HFFc6 (cell line): ENCODE measurements around the gene SNX9. TPM values are rescaled to one million over a fixed set of nuclear protein-coding genes. Genes with fewer than 3 reads are reported as not detected.
"Not testable (repeated sequence)": the region's sequence is repeated elsewhere in the genome, so short reads cannot be mapped to it uniquely, and the experiment has no call there.

Source experiments
- DNase-seq: peaks from one replicate; pipeline ENCODE4 v3.0.0-alpha.2; 2018
- H3K27ac Mint-ChIP-seq: 2 replicates; pipeline ENCODE4 v1.8.0; 2020; ENCODE audit warnings: mild to moderate bottlenecking, mixed read lengths
- H3K27me3 Mint-ChIP-seq: 2 replicates; pipeline ENCODE4 v1.8.0; 2021; ENCODE audit warnings: mild to moderate bottlenecking, moderate library complexity, mixed read lengths; ENCODE audit not compliant: insufficient read depth
- H3K36me3 Mint-ChIP-seq: 2 replicates; pipeline ENCODE4 v1.8.0; 2021; ENCODE audit warnings: low read depth, mixed read lengths
- H3K4me1 Mint-ChIP-seq: 2 replicates; pipeline ENCODE4 v1.8.0; 2020; ENCODE audit warnings: low read depth, mixed read lengths
- H3K4me3 Mint-ChIP-seq: 2 replicates; pipeline ENCODE4 v1.8.0; 2020; ENCODE audit warnings: mild to moderate bottlenecking, moderate library complexity, mixed read lengths
- H3K9me3 Mint-ChIP-seq: 2 replicates; pipeline ENCODE4 v1.8.0; 2020; ENCODE audit warnings: mild to moderate bottlenecking, mixed read lengths
- total RNA-seq, 6 experiments: library from RNA; stranded (reverse); fragmentation: NEBNext Ultra II Directional; extraction: Animal tissue kit (Norgen Biotek cat#: 25700); gene quantifications; 2 replicates in 1 of 6; 3 replicates in 5 of 6; pipeline ENCODE4 v1.2.3, GENCODE V29; 2021
- TF ChIP-seq, protein P1 (sequence below): fragments of 200-600 bp; sonication (generic); IDR thresholded peaks from 2 replicates; pipeline ENCODE4 v1.5.0; 2021; ENCODE audit warnings: antibody characterized with exemption, mild to moderate bottlenecking

The SNX9 gene
- total RNA-seq, 6 experiments from 2014 or later: 37.2 to 46.6 (median 40.9) TPM

DNA sequence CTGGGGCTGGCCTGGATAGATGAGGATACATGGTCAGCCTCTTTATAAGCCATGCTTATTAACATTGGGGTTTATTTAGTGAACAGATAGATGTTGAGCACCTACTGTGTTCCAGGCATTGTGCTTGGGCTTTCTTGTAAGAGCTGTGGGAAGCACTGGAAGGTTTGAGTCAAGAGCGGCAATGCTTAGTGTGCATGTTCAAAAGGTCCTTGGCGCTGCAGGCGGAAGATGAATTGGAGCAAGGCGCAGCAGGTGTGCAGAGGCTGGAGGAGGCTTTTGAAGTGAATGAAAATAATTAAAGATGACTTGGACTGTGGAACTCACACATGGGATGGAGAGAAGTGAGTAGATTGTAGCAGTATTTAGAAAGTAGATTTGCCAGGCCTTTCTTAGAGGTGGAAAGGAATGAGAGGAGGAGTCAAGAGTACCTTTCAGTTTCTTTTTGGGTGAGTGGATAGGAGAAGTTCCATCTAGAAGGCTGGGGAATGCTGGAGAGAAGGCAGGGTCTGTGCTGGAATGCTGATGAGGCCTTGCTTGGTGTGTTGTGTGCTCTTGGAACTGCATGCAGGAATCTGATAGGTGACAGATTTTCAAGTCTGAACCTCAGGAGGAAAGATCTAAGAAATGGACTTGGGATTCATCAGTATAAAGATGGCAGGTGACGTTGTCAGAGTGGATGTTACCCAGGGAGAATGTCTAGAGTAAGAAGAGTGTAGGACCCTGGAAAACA lies 26.4 kb downstream of the SNX9 start:
- no peak overlapping the region for H3K4me3 Mint-ChIP-seq
- TF ChIP-seq, protein P1, sequence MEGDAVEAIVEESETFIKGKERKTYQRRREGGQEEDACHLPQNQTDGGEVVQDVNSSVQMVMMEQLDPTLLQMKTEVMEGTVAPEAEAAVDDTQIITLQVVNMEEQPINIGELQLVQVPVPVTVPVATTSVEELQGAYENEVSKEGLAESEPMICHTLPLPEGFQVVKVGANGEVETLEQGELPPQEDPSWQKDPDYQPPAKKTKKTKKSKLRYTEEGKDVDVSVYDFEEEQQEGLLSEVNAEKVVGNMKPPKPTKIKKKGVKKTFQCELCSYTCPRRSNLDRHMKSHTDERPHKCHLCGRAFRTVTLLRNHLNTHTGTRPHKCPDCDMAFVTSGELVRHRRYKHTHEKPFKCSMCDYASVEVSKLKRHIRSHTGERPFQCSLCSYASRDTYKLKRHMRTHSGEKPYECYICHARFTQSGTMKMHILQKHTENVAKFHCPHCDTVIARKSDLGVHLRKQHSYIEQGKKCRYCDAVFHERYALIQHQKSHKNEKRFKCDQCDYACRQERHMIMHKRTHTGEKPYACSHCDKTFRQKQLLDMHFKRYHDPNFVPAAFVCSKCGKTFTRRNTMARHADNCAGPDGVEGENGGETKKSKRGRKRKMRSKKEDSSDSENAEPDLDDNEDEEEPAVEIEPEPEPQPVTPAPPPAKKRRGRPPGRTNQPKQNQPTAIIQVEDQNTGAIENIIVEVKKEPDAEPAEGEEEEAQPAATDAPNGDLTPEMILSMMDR: no peak
- H3K4me1 Mint-ChIP-seq: peaks cover 43% of the 10 kb centered on the region
- H3K36me3 Mint-ChIP-seq: peaks cover 25% of the 10 kb centered on the region
- no peaks in the 10 kb centered on the region; the same call in 1 of the 2 replicates for H3K27me3 Mint-ChIP-seq
- DNase-seq: no peak
- H3K9me3 Mint-ChIP-seq: peaks cover 22% of the 10 kb centered on the region
- H3K27ac Mint-ChIP-seq: no peak overlapping the region

DNA sequence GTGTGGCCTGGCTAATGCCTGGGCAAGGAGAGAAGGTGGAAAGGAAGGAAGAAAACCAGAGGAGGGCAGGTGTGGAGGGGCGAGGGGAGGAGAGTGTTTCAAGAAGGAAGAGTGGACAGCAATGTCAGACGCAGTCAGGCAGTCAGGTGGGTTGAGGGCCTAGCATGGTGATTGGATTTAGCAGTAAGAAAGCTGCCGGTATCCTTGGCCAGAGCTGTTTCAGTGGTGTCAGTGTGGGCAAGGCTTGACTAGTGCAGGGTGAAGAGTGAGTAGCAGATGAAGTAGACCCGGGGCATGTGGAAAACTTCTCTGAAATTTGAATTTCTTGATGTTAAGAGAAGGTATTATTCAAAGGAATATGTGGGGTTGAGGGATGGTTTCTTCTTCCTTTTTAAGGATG lies 27.0 kb downstream of the SNX9 start:
- no peak for DNase-seq
- Mint-ChIP-seq H3K27me3 (no peaks in the 10 kb centered on the region; the same call in 1 of the 2 replicates), H3K9me3 (peaks cover 22% of the 10 kb centered on the region), H3K36me3 (peaks cover 25% of the 10 kb centered on the region), H3K4me1 (peaks cover 42% of the 10 kb centered on the region), H3K27ac (no peak overlapping the region), H3K4me3 (no peak overlapping the region)
- TF ChIP-seq, protein P1: no peak

DNA sequence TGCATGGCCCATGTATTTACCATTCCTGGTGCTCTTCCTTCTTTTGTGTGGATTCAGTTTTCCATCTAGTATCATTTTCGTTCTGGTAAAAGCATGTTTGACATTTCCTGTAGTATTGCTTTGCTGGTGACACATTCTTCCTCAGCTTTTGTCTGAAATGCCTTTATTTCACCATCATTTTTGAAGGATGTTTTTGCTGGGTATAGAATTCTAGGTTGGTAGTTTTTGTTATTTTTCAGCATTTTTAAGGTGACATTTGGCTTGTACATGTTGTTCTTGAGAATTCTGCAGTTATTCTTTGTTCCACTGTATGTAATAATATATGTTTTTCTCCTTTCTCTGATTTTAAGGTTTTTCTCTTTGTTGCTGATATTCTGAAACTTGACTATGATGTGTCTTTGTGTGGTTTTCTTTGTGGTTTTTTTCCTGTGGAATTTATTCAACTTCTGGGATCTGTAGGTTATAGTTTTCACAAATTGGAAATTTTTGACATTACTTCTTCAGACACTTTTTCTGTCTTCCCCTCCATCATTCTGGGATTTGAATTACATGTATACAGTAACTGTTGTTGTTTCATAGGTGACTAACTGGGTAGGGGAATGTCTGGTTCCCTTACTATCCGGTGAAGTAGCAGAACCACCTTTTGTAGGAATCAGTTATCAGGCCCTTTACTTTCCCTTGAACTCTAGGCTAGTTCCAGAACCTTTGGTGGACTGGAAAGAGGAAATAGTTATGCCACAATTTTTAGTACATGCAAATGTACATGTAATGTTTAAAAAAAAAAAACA lies 30.2 kb downstream of the SNX9 start:
- no peak for DNase-seq
- 0 out of 2 replicates have a peak overlapping the region, but pooled peaks have one; percentile 25 for H3K27ac Mint-ChIP-seq

DNA sequence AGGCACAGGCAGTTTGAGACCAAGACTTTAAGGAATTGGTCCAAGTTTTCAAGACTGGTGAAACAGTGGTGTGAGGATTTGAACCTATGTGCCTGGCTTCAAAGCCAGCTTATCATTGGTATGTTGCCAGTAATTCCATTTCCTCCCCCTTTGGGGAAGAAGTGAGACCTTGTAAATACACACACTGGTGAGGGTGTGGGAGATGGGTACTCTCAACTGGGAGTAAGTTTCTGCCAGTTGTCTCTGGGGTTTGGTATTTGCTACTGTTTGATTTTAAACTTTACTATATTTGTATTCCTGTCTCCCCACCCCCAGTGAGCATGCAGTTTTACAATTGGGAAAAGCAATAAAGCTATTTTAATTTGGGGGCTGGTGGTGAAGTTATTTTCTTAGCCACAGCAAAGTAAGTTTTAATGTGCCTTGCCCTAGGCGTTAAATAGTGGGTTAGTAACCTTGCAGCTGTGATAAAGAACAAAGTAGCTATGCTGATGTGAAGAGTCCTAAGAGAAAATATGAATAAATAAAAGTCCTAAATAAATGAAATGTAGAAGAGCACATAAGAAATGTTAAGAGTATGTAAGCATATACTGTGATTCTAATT lies 31.0 kb downstream of the SNX9 start:
- H3K27me3 Mint-ChIP-seq: no peaks in the 10 kb centered on the region
- peaks cover 30% of the 10 kb centered on the region for H3K36me3 Mint-ChIP-seq
- H3K9me3 Mint-ChIP-seq: peaks cover 22% of the 10 kb centered on the region
- H3K4me3 Mint-ChIP-seq: no peak overlapping the region
- TF ChIP-seq, protein P1: no peak
- H3K4me1 Mint-ChIP-seq: peaks cover 33% of the 10 kb centered on the region
- no peak for DNase-seq
- H3K27ac Mint-ChIP-seq: no peak overlapping the region

More for the DNA sequence above, 30.2 kb downstream of the SNX9 start:
- TF ChIP-seq, protein P1: no peak
- H3K27me3 Mint-ChIP-seq: no peaks in the 10 kb centered on the region
- H3K4me1 Mint-ChIP-seq: peaks cover 26% of the 10 kb centered on the region
- no peak overlapping the region for H3K4me3 Mint-ChIP-seq
- H3K36me3 Mint-ChIP-seq: peaks cover 25% of the 10 kb centered on the region
- H3K9me3 Mint-ChIP-seq: peaks cover 22% of the 10 kb centered on the region

DNA sequence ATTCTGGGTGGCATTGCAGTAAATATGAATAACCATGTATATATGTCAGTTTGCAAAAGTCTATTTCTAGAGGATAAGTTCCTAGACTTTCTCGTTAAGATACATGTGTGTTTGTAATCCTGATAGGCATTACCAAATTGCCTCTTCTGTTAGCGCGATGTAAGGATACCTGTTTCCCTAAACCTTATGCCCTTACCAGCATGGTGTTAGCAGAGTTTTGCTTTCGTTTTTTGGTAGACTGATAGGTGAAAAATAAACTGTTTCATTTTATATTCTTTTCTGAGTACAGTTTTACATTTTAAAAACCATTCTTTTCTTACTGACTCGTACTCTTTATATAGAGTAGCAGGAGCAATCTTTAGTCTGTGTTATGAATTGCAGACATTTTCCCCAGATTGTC lies 32.3 kb downstream of the SNX9 start:
- TF ChIP-seq, protein P1: no peak
- DNase-seq: no peak
- Mint-ChIP-seq H3K36me3 (peaks cover 30% of the 10 kb centered on the region), H3K9me3 (peaks cover 22% of the 10 kb centered on the region), H3K4me1 (peaks cover 33% of the 10 kb centered on the region), H3K27me3 (no peaks in the 10 kb centered on the region), H3K4me3 (no peak overlapping the region), H3K27ac (no peak overlapping the region)

DNA sequence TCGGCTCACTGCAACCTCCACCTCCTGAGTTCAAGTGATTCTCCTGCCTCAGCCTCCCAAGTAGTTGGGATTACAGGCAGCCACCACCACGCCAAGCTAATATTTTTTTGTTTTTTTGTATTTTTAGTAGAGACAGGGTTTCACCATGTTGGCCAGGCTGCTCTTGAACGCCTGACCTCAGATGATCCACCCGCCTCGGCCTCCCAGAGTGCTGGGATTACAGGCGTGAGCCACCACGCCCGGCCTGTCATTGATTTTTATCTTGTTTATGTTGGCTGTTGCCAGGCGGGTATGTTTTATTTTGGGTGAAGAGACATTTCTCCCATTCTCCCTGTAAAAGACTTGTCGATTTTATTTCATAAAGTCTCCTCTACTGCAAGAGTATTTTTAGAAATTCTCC lies 32.8 kb downstream of the SNX9 start:
- Mint-ChIP-seq H3K9me3 (peaks cover 22% of the 10 kb centered on the region), H3K4me1 (peaks cover 36% of the 10 kb centered on the region), H3K36me3 (peaks cover 30% of the 10 kb centered on the region)
- not testable (repeated sequence) for H3K4me3 Mint-ChIP-seq, H3K27me3 Mint-ChIP-seq, DNase-seq, H3K27ac Mint-ChIP-seq

DNA sequence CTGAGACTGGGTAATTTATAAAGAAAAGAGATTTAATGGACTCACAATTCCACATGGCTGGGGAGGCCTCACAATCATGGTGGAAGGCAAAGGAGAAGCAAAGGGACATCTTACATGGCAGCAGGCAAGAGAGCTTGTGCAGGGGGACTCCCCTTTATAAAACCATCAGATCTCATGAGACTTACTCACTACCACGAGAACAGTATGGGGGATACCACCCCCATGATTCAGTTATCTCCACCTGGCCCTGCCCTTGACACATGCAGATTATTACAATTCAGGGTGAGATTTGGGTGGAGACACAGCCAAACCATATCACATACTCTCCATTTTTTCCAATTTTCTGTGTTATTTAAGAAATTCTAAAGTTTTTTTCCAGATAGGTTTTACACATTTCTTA lies 35.6 kb downstream of the SNX9 start:
- H3K27me3 Mint-ChIP-seq, H3K4me3 Mint-ChIP-seq, DNase-seq, H3K27ac Mint-ChIP-seq, H3K9me3 Mint-ChIP-seq: not testable (repeated sequence)
- H3K4me1 Mint-ChIP-seq: peaks cover 52% of the 10 kb centered on the region
- H3K36me3 Mint-ChIP-seq: peaks cover 16% of the 10 kb centered on the region; the same call in 1 of the 2 replicates
